HepG2 (cell line): ENCODE measurements around the gene OARD1.

Experiments
- CBX5 ChIP-seq: sonication (generic); formaldehyde crosslinking; IDR thresholded peaks from 2 replicates; pipeline ENCODE4 v1.4.0; 2020; ENCODE audit warnings: missing genetic modification reagents, borderline replicate concordance
- CREM ChIP-seq, 2 experiments: sonication (generic) in 1 of 2; formaldehyde crosslinking in 1 of 2; IDR thresholded peaks; 2 replicates each; pipeline versions ENCODE4 v1.4.0 to v1.6.1; 2016 to 2020; ENCODE audit warnings: antibody characterized with exemption in 1 of 2, mild to moderate bottlenecking in 1 of 2, missing genetic modification reagents in 1 of 2
- RBAK ChIP-seq: sonication (generic); formaldehyde crosslinking; IDR thresholded peaks from 2 replicates; pipeline ENCODE4 v1.5.1; 2020; ENCODE audit warnings: mild to moderate bottlenecking, missing genetic modification reagents
- SRF ChIP-seq: IDR thresholded peaks from 2 replicates; pipeline ENCODE4 v1.6.1; 2011; ENCODE audit warnings: mild to moderate bottlenecking, low read depth, low read length, moderate library complexity
- ZNF263 ChIP-seq: sonication (generic); formaldehyde crosslinking; IDR thresholded peaks from 2 replicates; pipeline ENCODE4 v1.4.0; 2020; ENCODE audit warnings: missing genetic modification reagents
- ZNF274 ChIP-seq: sonication (generic); formaldehyde crosslinking; IDR thresholded peaks from 2 replicates; pipeline ENCODE4 v1.5.1; 2020; ENCODE audit warnings: mild to moderate bottlenecking, missing genetic modification reagents
- ZNF446 ChIP-seq: sonication (generic); formaldehyde crosslinking; IDR thresholded peaks from 2 replicates; pipeline ENCODE4 v1.5.0; 2020; ENCODE audit warnings: mild to moderate bottlenecking, missing genetic modification reagents
- ZNF670 ChIP-seq: sonication (generic); formaldehyde crosslinking; IDR thresholded peaks from 2 replicates; pipeline ENCODE4 v1.8.0; 2022; ENCODE audit warnings: mild to moderate bottlenecking, missing genetic modification reagents, borderline replicate concordance
- TF ChIP-seq, protein P1 (sequence below): IDR thresholded peaks from 2 replicates; pipeline ENCODE4 v1.6.1; 2016; ENCODE audit warnings: low read depth, control low read depth
- TF ChIP-seq, protein P2 (sequence below): sonication (generic); formaldehyde crosslinking; IDR thresholded peaks from 2 replicates; pipeline ENCODE4 v1.5.0; 2020; ENCODE audit warnings: mild to moderate bottlenecking, missing genetic modification reagents, moderate library complexity
- TF ChIP-seq, protein P3 (sequence below): sonication (generic); formaldehyde crosslinking; IDR thresholded peaks from 2 replicates; pipeline ENCODE4 v1.5.0; 2020; ENCODE audit warnings: mild to moderate bottlenecking, missing genetic modification reagents, borderline replicate concordance

DNA sequence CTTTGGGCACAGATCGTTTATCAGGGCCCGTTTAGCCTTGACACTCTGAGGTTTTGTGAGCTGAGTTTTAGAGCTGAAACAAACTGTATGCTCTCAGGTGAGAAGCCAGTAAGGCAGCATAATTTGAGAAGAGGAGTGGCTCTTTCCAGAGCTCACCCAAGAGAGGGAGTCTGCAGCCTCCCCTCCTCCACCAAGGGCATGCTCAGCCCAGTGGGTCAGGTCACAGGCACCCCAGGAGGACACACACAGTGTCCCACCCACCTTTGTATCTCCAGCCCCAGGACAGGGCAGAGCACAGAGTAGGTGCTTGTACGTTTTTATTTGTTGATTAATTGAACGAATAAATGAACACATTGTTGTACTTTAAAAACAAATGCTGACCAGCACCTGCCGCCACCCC, 26.5 kb downstream of the OARD1 start:
- TF ChIP-seq, protein P1, sequence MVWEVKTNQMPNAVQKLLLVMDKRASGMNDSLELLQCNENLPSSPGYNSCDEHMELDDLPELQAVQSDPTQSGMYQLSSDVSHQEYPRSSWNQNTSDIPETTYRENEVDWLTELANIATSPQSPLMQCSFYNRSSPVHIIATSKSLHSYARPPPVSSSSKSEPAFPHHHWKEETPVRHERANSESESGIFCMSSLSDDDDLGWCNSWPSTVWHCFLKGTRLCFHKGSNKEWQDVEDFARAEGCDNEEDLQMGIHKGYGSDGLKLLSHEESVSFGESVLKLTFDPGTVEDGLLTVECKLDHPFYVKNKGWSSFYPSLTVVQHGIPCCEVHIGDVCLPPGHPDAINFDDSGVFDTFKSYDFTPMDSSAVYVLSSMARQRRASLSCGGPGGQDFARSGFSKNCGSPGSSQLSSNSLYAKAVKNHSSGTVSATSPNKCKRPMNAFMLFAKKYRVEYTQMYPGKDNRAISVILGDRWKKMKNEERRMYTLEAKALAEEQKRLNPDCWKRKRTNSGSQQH: no peak
- TF ChIP-seq, protein P2, sequence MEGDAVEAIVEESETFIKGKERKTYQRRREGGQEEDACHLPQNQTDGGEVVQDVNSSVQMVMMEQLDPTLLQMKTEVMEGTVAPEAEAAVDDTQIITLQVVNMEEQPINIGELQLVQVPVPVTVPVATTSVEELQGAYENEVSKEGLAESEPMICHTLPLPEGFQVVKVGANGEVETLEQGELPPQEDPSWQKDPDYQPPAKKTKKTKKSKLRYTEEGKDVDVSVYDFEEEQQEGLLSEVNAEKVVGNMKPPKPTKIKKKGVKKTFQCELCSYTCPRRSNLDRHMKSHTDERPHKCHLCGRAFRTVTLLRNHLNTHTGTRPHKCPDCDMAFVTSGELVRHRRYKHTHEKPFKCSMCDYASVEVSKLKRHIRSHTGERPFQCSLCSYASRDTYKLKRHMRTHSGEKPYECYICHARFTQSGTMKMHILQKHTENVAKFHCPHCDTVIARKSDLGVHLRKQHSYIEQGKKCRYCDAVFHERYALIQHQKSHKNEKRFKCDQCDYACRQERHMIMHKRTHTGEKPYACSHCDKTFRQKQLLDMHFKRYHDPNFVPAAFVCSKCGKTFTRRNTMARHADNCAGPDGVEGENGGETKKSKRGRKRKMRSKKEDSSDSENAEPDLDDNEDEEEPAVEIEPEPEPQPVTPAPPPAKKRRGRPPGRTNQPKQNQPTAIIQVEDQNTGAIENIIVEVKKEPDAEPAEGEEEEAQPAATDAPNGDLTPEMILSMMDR (CRISPR knock-in tag): no peak
- TF ChIP-seq ZNF274 (no peak), ZNF670 (CRISPR knock-in tag) (no peak), CBX5 (CRISPR knock-in tag) (no peak), SRF (no peak), ZNF263 (CRISPR knock-in tag) (no peak), ZNF446 (CRISPR knock-in tag) (no peak), CREM (IDR thresholded peaks at IDR 0.05) (no peak), CREM (CRISPR knock-in tag; IDR thresholded peaks at IDR 0.05) (no peak), RBAK (CRISPR knock-in tag) (no peak)
- TF ChIP-seq, protein P3, sequence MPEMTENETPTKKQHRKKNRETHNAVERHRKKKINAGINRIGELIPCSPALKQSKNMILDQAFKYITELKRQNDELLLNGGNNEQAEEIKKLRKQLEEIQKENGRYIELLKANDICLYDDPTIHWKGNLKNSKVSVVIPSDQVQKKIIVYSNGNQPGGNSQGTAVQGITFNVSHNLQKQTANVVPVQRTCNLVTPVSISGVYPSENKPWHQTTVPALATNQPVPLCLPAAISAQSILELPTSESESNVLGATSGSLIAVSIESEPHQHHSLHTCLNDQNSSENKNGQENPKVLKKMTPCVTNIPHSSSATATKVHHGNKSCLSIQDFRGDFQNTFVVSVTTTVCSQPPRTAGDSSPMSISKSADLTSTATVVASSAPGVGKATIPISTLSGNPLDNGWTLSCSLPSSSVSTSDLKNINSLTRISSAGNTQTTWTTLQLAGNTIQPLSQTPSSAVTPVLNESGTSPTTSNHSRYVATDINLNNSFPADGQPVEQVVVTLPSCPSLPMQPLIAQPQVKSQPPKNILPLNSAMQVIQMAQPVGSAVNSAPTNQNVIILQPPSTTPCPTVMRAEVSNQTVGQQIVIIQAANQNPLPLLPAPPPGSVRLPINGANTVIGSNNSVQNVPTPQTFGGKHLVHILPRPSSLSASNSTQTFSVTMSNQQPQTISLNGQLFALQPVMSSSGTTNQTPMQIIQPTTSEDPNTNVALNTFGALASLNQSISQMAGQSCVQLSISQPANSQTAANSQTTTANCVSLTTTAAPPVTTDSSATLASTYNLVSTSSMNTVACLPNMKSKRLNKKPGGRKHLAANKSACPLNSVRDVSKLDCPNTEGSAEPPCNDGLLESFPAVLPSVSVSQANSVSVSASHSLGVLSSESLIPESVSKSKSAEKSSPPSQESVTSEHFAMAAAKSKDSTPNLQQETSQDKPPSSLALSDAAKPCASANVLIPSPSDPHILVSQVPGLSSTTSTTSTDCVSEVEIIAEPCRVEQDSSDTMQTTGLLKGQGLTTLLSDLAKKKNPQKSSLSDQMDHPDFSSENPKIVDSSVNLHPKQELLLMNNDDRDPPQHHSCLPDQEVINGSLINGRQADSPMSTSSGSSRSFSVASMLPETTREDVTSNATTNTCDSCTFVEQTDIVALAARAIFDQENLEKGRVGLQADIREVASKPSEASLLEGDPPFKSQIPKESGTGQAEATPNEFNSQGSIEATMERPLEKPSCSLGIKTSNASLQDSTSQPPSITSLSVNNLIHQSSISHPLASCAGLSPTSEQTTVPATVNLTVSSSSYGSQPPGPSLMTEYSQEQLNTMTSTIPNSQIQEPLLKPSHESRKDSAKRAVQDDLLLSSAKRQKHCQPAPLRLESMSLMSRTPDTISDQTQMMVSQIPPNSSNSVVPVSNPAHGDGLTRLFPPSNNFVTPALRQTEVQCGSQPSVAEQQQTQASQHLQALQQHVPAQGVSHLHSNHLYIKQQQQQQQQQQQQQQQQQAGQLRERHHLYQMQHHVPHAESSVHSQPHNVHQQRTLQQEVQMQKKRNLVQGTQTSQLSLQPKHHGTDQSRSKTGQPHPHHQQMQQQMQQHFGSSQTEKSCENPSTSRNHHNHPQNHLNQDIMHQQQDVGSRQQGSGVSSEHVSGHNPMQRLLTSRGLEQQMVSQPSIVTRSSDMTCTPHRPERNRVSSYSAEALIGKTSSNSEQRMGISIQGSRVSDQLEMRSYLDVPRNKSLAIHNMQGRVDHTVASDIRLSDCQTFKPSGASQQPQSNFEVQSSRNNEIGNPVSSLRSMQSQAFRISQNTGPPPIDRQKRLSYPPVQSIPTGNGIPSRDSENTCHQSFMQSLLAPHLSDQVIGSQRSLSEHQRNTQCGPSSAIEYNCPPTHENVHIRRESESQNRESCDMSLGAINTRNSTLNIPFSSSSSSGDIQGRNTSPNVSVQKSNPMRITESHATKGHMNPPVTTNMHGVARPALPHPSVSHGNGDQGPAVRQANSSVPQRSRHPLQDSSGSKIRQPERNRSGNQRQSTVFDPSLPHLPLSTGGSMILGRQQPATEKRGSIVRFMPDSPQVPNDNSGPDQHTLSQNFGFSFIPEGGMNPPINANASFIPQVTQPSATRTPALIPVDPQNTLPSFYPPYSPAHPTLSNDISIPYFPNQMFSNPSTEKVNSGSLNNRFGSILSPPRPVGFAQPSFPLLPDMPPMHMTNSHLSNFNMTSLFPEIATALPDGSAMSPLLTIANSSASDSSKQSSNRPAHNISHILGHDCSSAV (CRISPR knock-in tag): no peak
